ENCODE data around the gene TOP2A. TPM values are rescaled to one million over a fixed set of nuclear protein-coding genes. Genes with fewer than 3 reads are reported as not detected.
A peak's percentile ranks its signal among the peaks of the same experiment; 100 is the strongest.

Gene TOP2A, protein sequence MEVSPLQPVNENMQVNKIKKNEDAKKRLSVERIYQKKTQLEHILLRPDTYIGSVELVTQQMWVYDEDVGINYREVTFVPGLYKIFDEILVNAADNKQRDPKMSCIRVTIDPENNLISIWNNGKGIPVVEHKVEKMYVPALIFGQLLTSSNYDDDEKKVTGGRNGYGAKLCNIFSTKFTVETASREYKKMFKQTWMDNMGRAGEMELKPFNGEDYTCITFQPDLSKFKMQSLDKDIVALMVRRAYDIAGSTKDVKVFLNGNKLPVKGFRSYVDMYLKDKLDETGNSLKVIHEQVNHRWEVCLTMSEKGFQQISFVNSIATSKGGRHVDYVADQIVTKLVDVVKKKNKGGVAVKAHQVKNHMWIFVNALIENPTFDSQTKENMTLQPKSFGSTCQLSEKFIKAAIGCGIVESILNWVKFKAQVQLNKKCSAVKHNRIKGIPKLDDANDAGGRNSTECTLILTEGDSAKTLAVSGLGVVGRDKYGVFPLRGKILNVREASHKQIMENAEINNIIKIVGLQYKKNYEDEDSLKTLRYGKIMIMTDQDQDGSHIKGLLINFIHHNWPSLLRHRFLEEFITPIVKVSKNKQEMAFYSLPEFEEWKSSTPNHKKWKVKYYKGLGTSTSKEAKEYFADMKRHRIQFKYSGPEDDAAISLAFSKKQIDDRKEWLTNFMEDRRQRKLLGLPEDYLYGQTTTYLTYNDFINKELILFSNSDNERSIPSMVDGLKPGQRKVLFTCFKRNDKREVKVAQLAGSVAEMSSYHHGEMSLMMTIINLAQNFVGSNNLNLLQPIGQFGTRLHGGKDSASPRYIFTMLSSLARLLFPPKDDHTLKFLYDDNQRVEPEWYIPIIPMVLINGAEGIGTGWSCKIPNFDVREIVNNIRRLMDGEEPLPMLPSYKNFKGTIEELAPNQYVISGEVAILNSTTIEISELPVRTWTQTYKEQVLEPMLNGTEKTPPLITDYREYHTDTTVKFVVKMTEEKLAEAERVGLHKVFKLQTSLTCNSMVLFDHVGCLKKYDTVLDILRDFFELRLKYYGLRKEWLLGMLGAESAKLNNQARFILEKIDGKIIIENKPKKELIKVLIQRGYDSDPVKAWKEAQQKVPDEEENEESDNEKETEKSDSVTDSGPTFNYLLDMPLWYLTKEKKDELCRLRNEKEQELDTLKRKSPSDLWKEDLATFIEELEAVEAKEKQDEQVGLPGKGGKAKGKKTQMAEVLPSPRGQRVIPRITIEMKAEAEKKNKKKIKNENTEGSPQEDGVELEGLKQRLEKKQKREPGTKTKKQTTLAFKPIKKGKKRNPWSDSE (N-terminal part only)
- 13.2 TPM for total RNA-seq
- 1 to 10 TPM; 2.1 to 8.1 (median 2.6) TPM for polyA plus RNA-seq

- Mint-ChIP-seq H3K36me3 (no peaks in the 10 kb centered on the region), H3K9me3 (no peaks in the 10 kb centered on the region), H3K4me1 (peaks cover 16 to 37% (median 25%) of the 10 kb centered on the region in 4 donors), H3K4me3 (peak within 1 kb of the TSS; percentile 89 to 97 (median 92)), H3K27me3 (peaks cover 3% of the 10 kb centered on the region), H3K27ac (peak within 1 kb of the TSS; percentile 92 to 95 (median 95))
- Histone ChIP-seq H3K36me3 (ENCODE audit: control insufficient read depth, insufficient read depth, low read length) (no peaks in the 10 kb centered on the region), H3K27me3 (ENCODE audit: control insufficient read depth, insufficient read depth, low read length) (no peaks in the 10 kb centered on the region), H3K4me1 (ENCODE audit: control insufficient read depth, insufficient read depth, low read length, poor library complexity, severe bottlenecking) (peaks cover 29% of the 10 kb centered on the region), H3K27ac (ENCODE audit: insufficient read depth, low read length, poor library complexity, severe bottlenecking) (peak within 1 kb of the TSS; percentile 14), H3K4me3 (ENCODE audit: low read depth, low read length) (peak within 1 kb of the TSS; percentile 99), H3K9me3 (ENCODE audit: control insufficient read depth in 2 of 2, low read length in 2 of 2) (no peaks in the 10 kb centered on the region)
- ATAC-seq (ENCODE audit: low read depth in 2 of 2) (peak; percentile 99), DNase-seq (peak; percentile 93 to 99 (median 98))
These were observed at the start of gene TOP2A for GRCh38 chr17:40417609-40418427. TOP2A (minus strand) TSS chr17:40417896; CDS start chr17:40417791, 105 bp downstream.

GRCh38 chr17:40467281-40467867 lies 49.7 kb upstream of the TOP2A start:
- DNase-seq: no peak
- ATAC-seq (ENCODE audit: low read depth in 2 of 2): no peak
- Mint-ChIP-seq H3K4me3 (no peak overlapping the region), H3K9me3 (peaks cover 0 to 4% (median 0%) of the 10 kb centered on the region in 7 donors), H3K4me1 (no peaks in the 10 kb centered on the region), H3K27ac (no peak overlapping the region), H3K36me3 (no peaks in the 10 kb centered on the region), H3K27me3 (peaks cover 29% of the 10 kb centered on the region)
- Histone ChIP-seq H3K4me3 (ENCODE audit: low read depth, low read length) (no peak overlapping the region), H3K27ac (ENCODE audit: insufficient read depth, low read length, poor library complexity, severe bottlenecking) (no peak overlapping the region), H3K36me3 (ENCODE audit: control insufficient read depth, insufficient read depth, low read length) (no peaks in the 10 kb centered on the region), H3K27me3 (ENCODE audit: control insufficient read depth, insufficient read depth, low read length) (peaks cover 2% of the 10 kb centered on the region), H3K9me3 (ENCODE audit: control insufficient read depth in 2 of 2, low read length in 2 of 2) (no peaks in the 10 kb centered on the region), H3K4me1 (ENCODE audit: control insufficient read depth, insufficient read depth, low read length, poor library complexity, severe bottlenecking) (no peaks in the 10 kb centered on the region)

DNA sequence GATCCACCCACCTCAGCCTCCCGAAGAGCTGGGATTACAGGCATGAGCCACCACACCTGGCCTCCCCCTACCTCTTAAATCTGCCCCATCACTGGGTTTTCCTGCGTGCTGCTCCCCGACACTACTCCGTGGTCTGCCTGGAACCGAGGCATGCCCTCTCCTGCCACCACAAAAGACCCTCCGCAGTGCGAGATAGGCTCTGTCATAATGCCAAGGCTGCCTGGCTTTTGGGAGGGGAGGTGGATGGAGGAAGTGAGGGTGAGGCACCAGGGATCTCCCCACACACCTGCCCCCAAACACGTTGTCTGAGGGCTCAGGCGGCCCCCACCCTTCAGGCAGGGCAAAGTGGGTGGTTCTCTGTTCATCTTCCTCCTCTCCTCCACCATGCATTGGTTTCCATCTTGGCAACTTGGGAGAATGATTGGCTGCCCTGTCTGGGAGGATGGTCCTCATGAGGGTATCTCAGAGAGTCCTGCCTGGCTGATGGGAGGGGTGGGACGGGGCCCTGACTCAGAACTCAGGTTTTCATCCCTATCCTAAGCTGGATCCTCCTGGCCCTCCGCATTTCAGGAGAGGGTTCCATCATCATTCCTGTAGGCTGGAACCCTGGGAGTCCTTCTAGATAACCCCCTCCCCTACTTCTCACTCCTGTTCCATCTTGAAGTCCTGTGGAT lies 48.7 kb upstream of the TOP2A start:
- Histone ChIP-seq H3K27me3 (ENCODE audit: control insufficient read depth, insufficient read depth, low read length) (peaks cover 2% of the 10 kb centered on the region), H3K36me3 (ENCODE audit: control insufficient read depth, insufficient read depth, low read length) (no peaks in the 10 kb centered on the region), H3K27ac (ENCODE audit: insufficient read depth, low read length, poor library complexity, severe bottlenecking) (no peak overlapping the region), H3K4me3 (ENCODE audit: low read depth, low read length) (no peak overlapping the region), H3K9me3 (ENCODE audit: control insufficient read depth in 2 of 2, low read length in 2 of 2) (no peaks in the 10 kb centered on the region), H3K4me1 (ENCODE audit: control insufficient read depth, insufficient read depth, low read length, poor library complexity, severe bottlenecking) (no peaks in the 10 kb centered on the region)
- Mint-ChIP-seq H3K9me3 (peaks cover 0 to 4% (median 0%) of the 10 kb centered on the region in 7 donors), H3K27ac (no peak overlapping the region), H3K4me1 (no peaks in the 10 kb centered on the region), H3K27me3 (peaks cover 30% of the 10 kb centered on the region), H3K36me3 (no peaks in the 10 kb centered on the region), H3K4me3 (no peak overlapping the region)
- DNase-seq (no peak), ATAC-seq (ENCODE audit: low read depth in 2 of 2) (no peak)

DNA sequence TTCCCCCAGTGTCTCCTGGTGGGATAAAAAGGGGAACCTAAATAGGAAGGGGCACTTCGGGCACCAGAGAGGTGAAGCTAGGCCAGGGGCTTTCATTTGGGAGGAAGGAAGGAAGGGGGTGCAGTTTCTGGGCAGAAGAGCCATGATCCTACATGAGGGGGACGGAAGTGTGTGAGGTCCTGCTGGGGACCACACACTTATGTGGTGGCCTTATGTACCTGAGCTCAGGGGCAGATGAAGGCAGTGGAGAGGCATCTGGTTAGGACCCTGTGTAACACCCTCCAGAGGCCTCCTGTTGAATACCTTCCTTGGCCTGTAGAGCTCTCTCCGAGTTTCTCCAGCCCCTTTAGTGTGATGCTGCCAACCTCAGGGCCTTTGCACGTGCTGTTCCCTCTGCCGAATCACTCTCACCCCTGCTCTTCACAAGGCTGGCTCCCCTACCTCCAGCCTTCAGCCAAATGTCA lies 46.7 kb upstream of the TOP2A start:
- Mint-ChIP-seq H3K4me3 (peak overlapping the region in 1 of 4 donors; percentile 62), H3K4me1 (no peaks in the 10 kb centered on the region), H3K9me3 (peaks cover 0 to 2% (median 0%) of the 10 kb centered on the region in 7 donors), H3K27me3 (peaks cover 25% of the 10 kb centered on the region), H3K36me3 (no peaks in the 10 kb centered on the region), H3K27ac (no peak overlapping the region)
- Histone ChIP-seq H3K4me3 (ENCODE audit: low read depth, low read length) (no peak overlapping the region), H3K27me3 (ENCODE audit: control insufficient read depth, insufficient read depth, low read length) (no peaks in the 10 kb centered on the region), H3K4me1 (ENCODE audit: control insufficient read depth, insufficient read depth, low read length, poor library complexity, severe bottlenecking) (no peaks in the 10 kb centered on the region), H3K27ac (ENCODE audit: insufficient read depth, low read length, poor library complexity, severe bottlenecking) (no peak overlapping the region), H3K9me3 (ENCODE audit: control insufficient read depth in 2 of 2, low read length in 2 of 2) (no peaks in the 10 kb centered on the region), H3K36me3 (ENCODE audit: control insufficient read depth, insufficient read depth, low read length) (no peaks in the 10 kb centered on the region)
- ATAC-seq (ENCODE audit: low read depth in 2 of 2): no peak
- no peak for DNase-seq

- Mint-ChIP-seq H3K4me3 (no peak overlapping the region), H3K4me1 (no peaks in the 10 kb centered on the region), H3K27ac (no peak overlapping the region), H3K27me3 (peaks cover 19% of the 10 kb centered on the region), H3K9me3 (peaks cover 0 to 2% (median 0%) of the 10 kb centered on the region in 7 donors), H3K36me3 (no peaks in the 10 kb centered on the region)
- no peaks in the 10 kb centered on the region for H3K27me3 ChIP-seq (ENCODE audit: control insufficient read depth, insufficient read depth, low read length)
- no peak overlapping the region for H3K4me3 ChIP-seq (ENCODE audit: low read depth, low read length)
- no peaks in the 10 kb centered on the region for H3K9me3 ChIP-seq (ENCODE audit: control insufficient read depth in 2 of 2, low read length in 2 of 2)
- DNase-seq (no peak), ATAC-seq (ENCODE audit: low read depth in 2 of 2) (no peak)
- no peaks in the 10 kb centered on the region for H3K36me3 ChIP-seq (ENCODE audit: control insufficient read depth, insufficient read depth, low read length)
- no peaks in the 10 kb centered on the region for H3K4me1 ChIP-seq (ENCODE audit: control insufficient read depth, insufficient read depth, low read length, poor library complexity, severe bottlenecking)
- H3K27ac ChIP-seq (ENCODE audit: insufficient read depth, low read length, poor library complexity, severe bottlenecking): no peak overlapping the region
These were observed 45.4 kb upstream of the TOP2A start for GRCh38 chr17:40463122-40463550.

DNA sequence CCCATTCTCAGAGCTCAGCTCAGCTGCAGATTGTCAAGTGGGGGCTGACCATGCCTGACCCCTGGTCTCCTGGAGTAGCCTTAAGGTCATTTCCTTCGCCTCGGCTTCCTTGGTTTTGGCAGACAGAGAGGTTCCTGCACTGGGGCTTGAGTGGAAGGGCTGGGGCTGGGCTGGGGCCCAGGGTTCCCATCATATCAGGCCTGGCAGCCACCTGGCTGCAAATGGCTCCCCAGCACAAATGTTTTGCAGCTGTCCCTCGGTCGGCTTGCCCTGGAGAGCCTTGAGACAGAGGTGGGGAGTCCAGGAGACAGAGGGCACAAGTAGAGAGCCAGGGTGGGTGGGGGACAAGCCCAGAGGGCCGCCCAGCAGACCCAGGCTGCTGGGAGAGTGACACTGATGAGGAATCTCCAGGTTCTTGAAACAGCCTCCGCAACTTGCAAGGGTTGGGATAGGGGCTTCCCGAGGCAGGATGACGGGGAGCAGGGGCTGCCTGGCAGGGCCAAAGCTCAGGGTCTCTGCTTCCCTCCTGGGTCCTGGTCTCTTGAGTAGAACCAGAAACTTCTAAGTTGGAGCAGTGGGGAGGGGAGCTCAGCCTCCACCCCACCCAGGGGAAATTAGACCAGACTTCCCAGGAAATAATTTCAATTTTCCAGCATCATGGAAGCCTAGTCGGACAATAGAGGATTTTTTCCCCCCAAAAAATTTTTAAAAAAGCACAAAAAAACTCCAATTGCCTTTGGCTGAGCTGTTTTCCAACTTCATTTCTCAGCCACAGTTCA lies 44.8 kb upstream of the TOP2A start:
- Histone ChIP-seq H3K27ac (ENCODE audit: insufficient read depth, low read length, poor library complexity, severe bottlenecking) (no peak overlapping the region), H3K9me3 (ENCODE audit: control insufficient read depth in 2 of 2, low read length in 2 of 2) (no peaks in the 10 kb centered on the region), H3K4me1 (ENCODE audit: control insufficient read depth, insufficient read depth, low read length, poor library complexity, severe bottlenecking) (no peaks in the 10 kb centered on the region), H3K36me3 (ENCODE audit: control insufficient read depth, insufficient read depth, low read length) (no peaks in the 10 kb centered on the region), H3K4me3 (ENCODE audit: low read depth, low read length) (no peak overlapping the region), H3K27me3 (ENCODE audit: control insufficient read depth, insufficient read depth, low read length) (no peaks in the 10 kb centered on the region)
- Mint-ChIP-seq H3K4me3 (no peak overlapping the region), H3K36me3 (no peaks in the 10 kb centered on the region), H3K9me3 (peaks cover 0 to 2% (median 0%) of the 10 kb centered on the region in 7 donors), H3K27ac (no peak overlapping the region), H3K27me3 (peaks cover 18% of the 10 kb centered on the region), H3K4me1 (no peaks in the 10 kb centered on the region)
- DNase-seq (no peak), ATAC-seq (ENCODE audit: low read depth in 2 of 2) (no peak)
